Measurements from ENCODE around the gene TNRC6B. TPM values are rescaled to one million over a fixed set of nuclear protein-coding genes. Genes with fewer than 3 reads are reported as not detected.
A peak's percentile ranks its signal among the peaks of the same experiment; 100 is the strongest.
"Not testable (repeated sequence)": the region's sequence is repeated elsewhere in the genome, so short reads cannot be mapped to it uniquely, and the experiment has no call there.

The TNRC6B gene
- total RNA-seq, 2 donors from 2014 or later = 45.3 to 59.1 TPM

GRCh38 chr22:40196628-40197360 is 19.1 kb downstream of the TNRC6B start:
- H3K27me3 Mint-ChIP-seq = no peaks in the 10 kb centered on the region
- no peaks in the 10 kb centered on the region for H3K9me3 Mint-ChIP-seq
- peaks cover 48% of the 10 kb centered on the region for H3K4me1 Mint-ChIP-seq
- ATAC-seq (replicated peaks) = peak; percentile 99
- H3K36me3 Mint-ChIP-seq (ENCODE audit: low read depth) = peaks cover 13% of the 10 kb centered on the region
- H3K4me3 Mint-ChIP-seq = peak overlapping the region; percentile 71
- H3K27ac Mint-ChIP-seq = peak overlapping the region; percentile 92

GRCh38 chr22:40197421-40197820 is 19.7 kb downstream of the TNRC6B start:
- H3K9me3 Mint-ChIP-seq; H3K27me3 Mint-ChIP-seq; ATAC-seq (replicated peaks): not testable (repeated sequence)
- peak overlapping the region; percentile 92 for H3K27ac Mint-ChIP-seq
- H3K4me3 Mint-ChIP-seq = peak overlapping the region; percentile 71
- H3K4me1 Mint-ChIP-seq = peaks cover 42% of the 10 kb centered on the region
- H3K36me3 Mint-ChIP-seq (ENCODE audit: low read depth) = peaks cover 13% of the 10 kb centered on the region

- Mint-ChIP-seq H3K9me3 (no peaks in the 10 kb centered on the region), H3K4me3 (peak overlapping the region; percentile 9), H3K27ac (peak overlapping the region; percentile 9), H3K27me3 (no peaks in the 10 kb centered on the region), H3K4me1 (peaks cover 42% of the 10 kb centered on the region), H3K36me3 (ENCODE audit: low read depth) (peaks cover 13% of the 10 kb centered on the region)
- ATAC-seq (replicated peaks) = no peak
Observed at GRCh38 chr22:40198733-40199132, 21.0 kb downstream of the TNRC6B start.

GRCh38 chr22:40199223-40199622 is 21.5 kb downstream of the TNRC6B start:
- H3K27me3 Mint-ChIP-seq = no peaks in the 10 kb centered on the region
- peak overlapping the region; percentile 9 for H3K4me3 Mint-ChIP-seq
- H3K36me3 Mint-ChIP-seq (ENCODE audit: low read depth) = peaks cover 13% of the 10 kb centered on the region
- peaks cover 43% of the 10 kb centered on the region for H3K4me1 Mint-ChIP-seq
- H3K9me3 Mint-ChIP-seq = no peaks in the 10 kb centered on the region
- H3K27ac Mint-ChIP-seq = peak overlapping the region; percentile 9
- ATAC-seq (replicated peaks) = no peak

- H3K4me3 Mint-ChIP-seq = no peak overlapping the region
- H3K27me3 Mint-ChIP-seq = no peaks in the 10 kb centered on the region
- peaks cover 13% of the 10 kb centered on the region for H3K36me3 Mint-ChIP-seq (ENCODE audit: low read depth)
- no peak for ATAC-seq (replicated peaks)
- no peaks in the 10 kb centered on the region for H3K9me3 Mint-ChIP-seq
- H3K4me1 Mint-ChIP-seq = peaks cover 43% of the 10 kb centered on the region
- H3K27ac Mint-ChIP-seq = peak overlapping the region; percentile 9
Observed at GRCh38 chr22:40199852-40200251, 22.1 kb downstream of the TNRC6B start.

- no peak for ATAC-seq (replicated peaks)
- Mint-ChIP-seq H3K27ac (no peak overlapping the region), H3K4me1 (peaks cover 42% of the 10 kb centered on the region), H3K36me3 (ENCODE audit: low read depth) (peaks cover 12% of the 10 kb centered on the region), H3K9me3 (no peaks in the 10 kb centered on the region), H3K4me3 (no peak overlapping the region), H3K27me3 (no peaks in the 10 kb centered on the region)
Observed at GRCh38 chr22:40200795-40201530, 23.2 kb downstream of the TNRC6B start.

GRCh38 chr22:40202225-40202944 is 24.7 kb downstream of the TNRC6B start:
- Mint-ChIP-seq H3K9me3 (no peaks in the 10 kb centered on the region), H3K27ac (peak overlapping the region; percentile 80), H3K36me3 (ENCODE audit: low read depth) (no peaks in the 10 kb centered on the region), H3K4me3 (peak overlapping the region; percentile 84), H3K27me3 (no peaks in the 10 kb centered on the region), H3K4me1 (peaks cover 30% of the 10 kb centered on the region)
- ATAC-seq (replicated peaks) = no peak

- peak; percentile 94 for ATAC-seq (replicated peaks)
- Mint-ChIP-seq H3K4me1 (peaks cover 28% of the 10 kb centered on the region), H3K36me3 (ENCODE audit: low read depth) (no peaks in the 10 kb centered on the region), H3K27ac (peak overlapping the region; percentile 80), H3K4me3 (peak overlapping the region; percentile 84), H3K27me3 (no peaks in the 10 kb centered on the region), H3K9me3 (no peaks in the 10 kb centered on the region)
Observed at GRCh38 chr22:40203572-40203971, 25.8 kb downstream of the TNRC6B start.

GRCh38 chr22:40204321-40205116 is 26.8 kb downstream of the TNRC6B start:
- no peaks in the 10 kb centered on the region for H3K9me3 Mint-ChIP-seq
- no peaks in the 10 kb centered on the region for H3K27me3 Mint-ChIP-seq
- no peaks in the 10 kb centered on the region for H3K36me3 Mint-ChIP-seq (ENCODE audit: low read depth)
- ATAC-seq (replicated peaks) = no peak
- peak overlapping the region; percentile 84 for H3K4me3 Mint-ChIP-seq
- peaks cover 19% of the 10 kb centered on the region for H3K4me1 Mint-ChIP-seq
- H3K27ac Mint-ChIP-seq = peak overlapping the region; percentile 80

- Mint-ChIP-seq H3K27me3 (no peaks in the 10 kb centered on the region), H3K9me3 (no peaks in the 10 kb centered on the region), H3K36me3 (ENCODE audit: low read depth) (no peaks in the 10 kb centered on the region), H3K4me3 (no peak overlapping the region), H3K4me1 (peaks cover 33% of the 10 kb centered on the region), H3K27ac (no peak overlapping the region)
- no peak for ATAC-seq (replicated peaks)
Observed at GRCh38 chr22:40206561-40206960, 28.8 kb downstream of the TNRC6B start.

GRCh38 chr22:40210818-40211217 is 33.1 kb downstream of the TNRC6B start:
- H3K27me3 Mint-ChIP-seq = no peaks in the 10 kb centered on the region
- no peaks in the 10 kb centered on the region for H3K9me3 Mint-ChIP-seq
- H3K4me1 Mint-ChIP-seq = peaks cover 46% of the 10 kb centered on the region
- ATAC-seq (replicated peaks) = peak; percentile 91
- peak overlapping the region; percentile 32 for H3K4me3 Mint-ChIP-seq
- H3K27ac Mint-ChIP-seq = peak overlapping the region; percentile 80
- no peaks in the 10 kb centered on the region for H3K36me3 Mint-ChIP-seq (ENCODE audit: low read depth)

GRCh38 chr22:40211476-40212054 is 33.8 kb downstream of the TNRC6B start:
- no peaks in the 10 kb centered on the region for H3K36me3 Mint-ChIP-seq (ENCODE audit: low read depth)
- no peaks in the 10 kb centered on the region for H3K27me3 Mint-ChIP-seq
- no peak overlapping the region for H3K4me3 Mint-ChIP-seq
- H3K27ac Mint-ChIP-seq = peak overlapping the region; percentile 80
- no peaks in the 10 kb centered on the region for H3K9me3 Mint-ChIP-seq
- peaks cover 54% of the 10 kb centered on the region for H3K4me1 Mint-ChIP-seq
- no peak for ATAC-seq (replicated peaks)

- ATAC-seq (replicated peaks) = no peak
- no peaks in the 10 kb centered on the region for H3K27me3 Mint-ChIP-seq
- H3K36me3 Mint-ChIP-seq (ENCODE audit: low read depth) = no peaks in the 10 kb centered on the region
- no peaks in the 10 kb centered on the region for H3K9me3 Mint-ChIP-seq
- H3K4me1 Mint-ChIP-seq = peaks cover 59% of the 10 kb centered on the region
- peak overlapping the region; percentile 80 for H3K27ac Mint-ChIP-seq
- no peak overlapping the region for H3K4me3 Mint-ChIP-seq
Observed at GRCh38 chr22:40212121-40212520, 34.4 kb downstream of the TNRC6B start.

GRCh38 chr22:40213478-40213877 is 35.8 kb downstream of the TNRC6B start:
- no peaks in the 10 kb centered on the region for H3K27me3 Mint-ChIP-seq
- peaks cover 63% of the 10 kb centered on the region for H3K4me1 Mint-ChIP-seq
- H3K36me3 Mint-ChIP-seq (ENCODE audit: low read depth) = no peaks in the 10 kb centered on the region
- peak overlapping the region; percentile 73 for H3K27ac Mint-ChIP-seq
- ATAC-seq (replicated peaks) = no peak
- H3K9me3 Mint-ChIP-seq = no peaks in the 10 kb centered on the region
- peak overlapping the region; percentile 8 for H3K4me3 Mint-ChIP-seq
